ENCODE results near the gene PCDHGA7. TPM values are rescaled to one million over a fixed set of nuclear protein-coding genes. Genes with fewer than 3 reads are reported as not detected.
"Not testable (repeated sequence)": the region's sequence is repeated elsewhere in the genome, so short reads cannot be mapped to it uniquely, and the experiment has no call there.

The PCDHGA7 gene
- polyA plus RNA-seq, 10 donors, result 1.2 to 2.0 (median 1.4) TPM

DNA sequence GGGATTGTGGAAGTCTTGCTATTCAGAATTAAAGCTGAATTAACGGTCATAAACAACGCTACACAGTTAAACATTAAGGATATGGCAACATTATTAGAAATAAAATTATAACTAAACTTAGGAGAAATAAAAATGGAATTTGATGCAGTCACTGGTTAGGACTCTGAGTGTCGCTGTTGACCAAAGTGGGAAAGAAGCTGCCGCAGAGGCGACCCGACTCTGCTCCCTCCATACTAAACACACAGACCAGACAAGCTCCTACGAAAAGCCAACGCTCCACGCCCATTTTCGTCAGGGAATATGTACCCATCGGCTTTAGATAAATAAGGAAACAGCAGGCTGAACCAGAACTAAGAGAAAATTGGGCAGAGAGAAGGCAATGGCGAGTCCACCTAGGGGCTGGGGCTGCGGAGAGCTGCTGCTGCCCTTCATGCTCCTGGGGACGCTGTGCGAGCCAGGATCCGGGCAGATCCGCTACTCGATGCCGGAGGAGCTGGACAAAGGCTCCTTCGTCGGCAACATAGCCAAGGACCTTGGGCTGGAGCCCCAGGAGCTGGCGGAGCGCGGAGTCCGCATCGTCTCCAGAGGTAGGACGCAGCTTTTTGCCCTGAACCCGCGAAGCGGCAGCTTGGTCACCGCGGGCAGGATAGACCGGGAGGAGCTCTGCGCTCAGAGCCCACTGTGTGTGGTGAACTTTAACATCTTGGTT lies 18.4 kb upstream of the PCDHGA7 start, which contains the start of gene PCDHGA5:
TSS of gene PCDHGA5 (plus strand) at position 211 of the 709 bp plus-strand sequence. CDS start at position 380, 169 bp downstream.
- peak in 1 of 3 donors; percentile 17 for DNase-seq

DNA sequence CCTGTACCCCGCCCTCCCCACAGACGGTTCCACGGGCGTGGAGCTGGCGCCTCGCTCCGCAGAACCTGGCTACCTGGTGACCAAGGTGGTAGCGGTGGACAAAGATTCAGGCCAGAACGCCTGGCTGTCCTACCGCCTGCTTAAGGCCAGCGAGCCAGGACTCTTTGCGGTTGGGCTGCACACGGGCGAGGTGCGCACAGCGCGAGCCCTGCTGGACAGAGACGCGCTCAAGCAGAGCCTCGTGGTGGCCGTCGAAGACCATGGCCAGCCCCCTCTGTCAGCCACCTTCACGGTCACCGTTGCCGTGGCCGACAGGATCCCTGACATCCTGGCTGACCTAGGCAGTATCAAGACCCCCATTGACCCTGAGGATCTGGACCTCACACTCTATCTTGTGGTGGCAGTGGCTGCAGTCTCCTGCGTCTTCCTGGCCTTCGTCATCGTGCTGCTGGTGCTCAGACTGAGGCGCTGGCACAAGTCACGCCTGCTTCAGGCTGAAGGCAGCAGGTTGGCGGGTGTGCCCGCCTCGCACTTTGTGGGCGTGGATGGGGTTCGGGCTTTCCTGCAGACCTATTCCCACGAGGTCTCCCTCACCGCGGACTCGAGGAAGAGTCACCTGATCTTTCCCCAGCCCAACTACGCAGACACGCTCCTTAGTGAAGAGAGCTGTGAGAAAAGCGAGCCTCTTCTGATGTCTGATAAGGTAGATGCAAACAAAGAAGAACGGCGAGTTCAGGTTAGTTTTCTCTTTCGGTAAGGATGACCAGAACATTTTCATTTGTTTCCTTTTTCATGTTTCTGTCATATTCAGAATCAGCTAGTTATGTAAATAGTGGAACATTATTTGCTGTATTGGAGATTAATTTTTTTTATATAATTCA lies 16.3 kb upstream of the PCDHGA7 start:
- no peak for DNase-seq

DNA sequence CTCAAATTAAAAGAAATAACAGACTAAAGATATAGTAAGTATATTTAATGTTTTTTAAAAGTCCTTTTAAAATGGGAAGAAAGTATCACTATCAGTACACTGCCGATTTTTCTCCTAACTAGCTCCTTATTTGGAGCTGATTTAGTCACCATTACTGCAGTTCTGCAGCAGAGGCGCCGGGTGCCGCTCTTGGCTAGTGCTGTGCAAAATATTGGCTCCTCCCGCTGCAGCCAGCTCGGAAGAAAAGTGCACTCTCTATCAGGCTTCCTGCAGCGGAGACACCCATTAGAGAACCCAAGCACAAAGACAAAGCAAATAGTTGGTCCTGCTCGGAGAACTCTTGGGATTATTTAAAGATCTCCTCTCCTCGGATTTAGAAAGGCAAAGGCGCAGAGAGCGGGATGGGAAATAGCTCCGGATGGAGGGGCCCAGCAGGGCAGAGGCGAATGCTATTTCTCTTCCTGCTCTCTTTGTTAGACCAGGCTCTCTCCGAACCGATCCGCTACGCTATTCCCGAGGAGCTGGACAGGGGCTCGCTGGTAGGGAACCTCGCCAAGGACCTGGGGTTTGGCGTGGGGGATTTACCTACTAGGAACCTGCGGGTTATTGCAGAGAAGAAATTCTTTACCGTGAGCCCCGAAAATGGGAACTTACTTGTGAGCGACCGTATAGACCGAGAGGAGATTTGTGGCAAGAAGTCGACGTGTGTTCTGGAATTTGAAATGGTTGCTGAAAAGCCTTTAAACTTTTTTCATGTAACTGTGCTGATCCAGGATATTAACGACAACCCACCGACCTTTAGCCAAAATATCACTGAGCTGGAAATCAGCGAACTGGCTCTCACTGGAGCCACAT lies 12.3 kb upstream of the PCDHGA7 start, which contains the start of gene PCDHGB3:
TSS of gene PCDHGB3 (plus strand) at position 249 of the 855 bp plus-strand sequence. CDS start at position 402, 153 bp downstream.
- DNase-seq, result peak in 1 of 3 donors; percentile 17

DNA sequence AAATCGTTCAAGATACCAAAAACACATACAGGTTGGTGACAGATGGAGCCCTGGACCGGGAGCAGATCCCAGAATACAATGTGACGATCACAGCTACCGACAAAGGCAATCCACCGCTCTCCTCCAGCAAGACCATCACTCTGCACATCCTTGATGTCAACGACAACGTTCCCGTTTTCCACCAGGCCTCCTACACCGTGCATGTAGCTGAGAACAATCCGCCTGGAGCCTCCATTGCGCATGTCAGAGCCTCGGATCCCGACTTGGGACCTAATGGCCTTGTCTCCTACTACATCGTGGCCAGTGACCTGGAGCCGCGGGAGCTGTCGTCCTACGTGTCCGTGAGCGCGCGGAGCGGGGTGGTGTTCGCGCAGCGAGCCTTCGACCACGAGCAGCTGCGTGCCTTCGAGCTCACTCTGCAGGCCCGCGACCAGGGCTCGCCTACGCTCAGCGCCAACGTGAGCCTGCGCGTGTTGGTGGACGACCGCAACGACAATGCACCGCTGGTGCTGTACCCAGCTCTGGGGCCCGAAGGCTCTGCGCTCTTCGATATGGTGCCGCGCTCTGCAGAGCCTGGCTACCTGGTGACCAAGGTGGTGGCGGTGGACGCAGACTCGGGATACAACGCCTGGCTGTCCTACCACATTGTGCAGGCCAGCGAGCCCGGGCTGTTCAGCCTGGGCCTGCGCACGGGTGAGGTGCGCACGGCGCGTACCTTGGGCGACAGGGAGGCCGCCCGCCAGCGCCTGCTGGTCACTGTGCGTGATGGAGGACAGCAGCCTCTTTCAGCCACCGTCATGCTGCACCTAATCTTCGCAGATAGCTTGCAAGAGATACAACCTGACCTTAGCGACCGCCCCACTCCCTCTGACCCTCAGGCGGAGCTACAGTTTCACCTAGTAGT lies 10.7 kb upstream of the PCDHGA7 start:
- DNase-seq, result no peak

DNA sequence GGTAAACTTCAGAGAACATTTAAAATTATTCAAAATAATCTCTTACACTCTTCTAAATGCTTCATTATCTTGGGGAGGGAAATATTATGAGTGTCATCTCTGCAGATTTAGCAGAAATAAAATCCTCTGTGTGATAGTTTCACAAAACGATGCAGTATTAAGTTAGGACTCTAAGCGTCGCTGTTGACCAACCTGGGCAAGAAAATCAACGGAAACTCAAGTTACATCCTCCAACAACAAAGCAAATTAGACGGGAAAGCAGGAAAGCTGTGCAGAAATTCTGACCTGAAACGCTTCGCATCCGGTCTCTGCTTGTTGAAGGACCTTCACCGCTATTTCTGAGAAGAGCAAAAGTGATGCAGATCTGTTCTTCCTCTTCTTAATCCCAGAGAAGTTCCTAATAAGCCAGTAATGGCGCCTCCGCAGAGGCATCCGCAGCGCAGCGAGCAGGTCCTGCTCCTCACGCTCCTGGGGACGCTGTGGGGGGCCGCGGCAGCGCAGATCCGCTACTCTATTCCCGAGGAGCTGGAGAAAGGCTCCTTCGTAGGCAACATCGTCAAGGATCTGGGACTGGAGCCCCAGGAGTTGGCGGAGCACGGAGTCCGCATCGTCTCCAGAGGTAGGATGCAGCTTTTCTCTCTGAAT lies 8.7 kb upstream of the PCDHGA7 start, which contains the start of gene PCDHGA6:
TSS of gene PCDHGA6 (plus strand) at position 219 of the 645 bp plus-strand sequence. CDS start at position 412, 193 bp downstream.
- peak in 1 of 3 donors; percentile 14 for DNase-seq

DNA sequence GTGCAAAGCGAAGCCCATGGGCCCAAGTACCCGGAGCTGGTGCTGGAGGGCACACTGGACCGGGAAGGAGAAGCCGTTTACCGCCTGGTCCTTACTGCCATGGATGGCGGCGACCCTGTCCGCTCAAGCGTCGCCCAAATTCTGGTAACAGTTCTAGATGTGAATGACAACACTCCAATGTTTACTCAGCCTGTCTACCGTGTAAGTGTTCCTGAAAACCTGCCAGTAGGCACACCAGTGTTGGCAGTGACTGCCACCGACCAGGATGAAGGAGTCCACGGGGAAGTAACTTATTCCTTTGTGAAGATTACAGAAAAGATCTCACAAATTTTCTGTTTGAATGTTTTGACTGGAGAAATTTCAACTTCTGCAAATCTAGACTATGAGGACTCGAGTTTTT lies 7.9 kb upstream of the PCDHGA7 start:
- DNase-seq, result no peak

DNA sequence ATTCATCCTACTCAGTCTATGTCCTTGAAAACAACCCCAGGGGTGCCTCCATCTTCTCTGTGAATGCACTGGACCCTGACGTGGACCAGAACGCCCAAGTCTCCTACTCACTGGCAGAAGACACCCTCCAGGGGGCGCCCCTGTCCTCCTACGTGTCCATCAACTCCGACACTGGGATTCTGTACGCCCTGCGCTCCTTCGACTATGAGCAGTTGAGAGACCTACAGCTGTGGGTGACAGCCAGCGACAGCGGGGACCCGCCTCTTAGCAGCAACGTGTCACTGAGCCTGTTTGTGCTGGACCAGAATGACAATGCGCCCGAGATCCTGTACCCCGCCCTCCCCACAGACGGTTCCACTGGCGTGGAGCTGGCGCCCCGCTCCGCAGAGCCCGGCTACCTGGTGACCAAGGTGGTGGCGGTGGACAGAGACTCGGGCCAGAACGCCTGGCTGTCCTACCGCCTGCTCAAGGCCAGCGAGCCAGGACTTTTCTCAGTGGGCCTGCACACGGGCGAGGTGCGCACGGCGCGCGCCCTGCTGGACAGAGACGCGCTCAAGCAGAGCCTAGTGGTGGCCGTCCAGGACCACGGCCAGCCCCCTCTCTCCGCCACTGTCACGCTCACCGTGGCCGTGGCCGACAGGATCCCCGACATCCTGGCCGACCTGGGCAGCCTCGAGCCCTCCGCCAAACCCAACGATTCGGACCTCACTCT lies 6.9 kb upstream of the PCDHGA7 start:
- DNase-seq, result not testable (repeated sequence)

DNA sequence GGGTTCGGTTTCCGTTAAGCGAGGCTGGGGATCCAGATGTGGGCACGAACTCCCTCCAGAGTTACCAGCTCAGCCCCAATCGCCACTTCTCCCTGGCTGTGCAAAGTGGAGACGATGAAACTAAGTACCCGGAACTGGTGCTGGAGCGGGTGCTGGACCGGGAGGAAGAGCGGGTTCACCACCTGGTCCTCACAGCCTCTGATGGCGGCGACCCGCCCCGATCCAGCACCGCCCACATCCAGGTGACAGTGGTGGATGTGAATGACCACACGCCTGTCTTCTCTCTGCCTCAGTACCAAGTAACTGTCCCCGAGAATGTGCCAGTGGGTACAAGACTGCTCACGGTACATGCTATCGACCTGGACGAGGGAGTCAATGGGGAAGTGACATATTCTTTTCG lies 803 bp downstream of the PCDHGA7 start:
- DNase-seq, result no peak

DNA sequence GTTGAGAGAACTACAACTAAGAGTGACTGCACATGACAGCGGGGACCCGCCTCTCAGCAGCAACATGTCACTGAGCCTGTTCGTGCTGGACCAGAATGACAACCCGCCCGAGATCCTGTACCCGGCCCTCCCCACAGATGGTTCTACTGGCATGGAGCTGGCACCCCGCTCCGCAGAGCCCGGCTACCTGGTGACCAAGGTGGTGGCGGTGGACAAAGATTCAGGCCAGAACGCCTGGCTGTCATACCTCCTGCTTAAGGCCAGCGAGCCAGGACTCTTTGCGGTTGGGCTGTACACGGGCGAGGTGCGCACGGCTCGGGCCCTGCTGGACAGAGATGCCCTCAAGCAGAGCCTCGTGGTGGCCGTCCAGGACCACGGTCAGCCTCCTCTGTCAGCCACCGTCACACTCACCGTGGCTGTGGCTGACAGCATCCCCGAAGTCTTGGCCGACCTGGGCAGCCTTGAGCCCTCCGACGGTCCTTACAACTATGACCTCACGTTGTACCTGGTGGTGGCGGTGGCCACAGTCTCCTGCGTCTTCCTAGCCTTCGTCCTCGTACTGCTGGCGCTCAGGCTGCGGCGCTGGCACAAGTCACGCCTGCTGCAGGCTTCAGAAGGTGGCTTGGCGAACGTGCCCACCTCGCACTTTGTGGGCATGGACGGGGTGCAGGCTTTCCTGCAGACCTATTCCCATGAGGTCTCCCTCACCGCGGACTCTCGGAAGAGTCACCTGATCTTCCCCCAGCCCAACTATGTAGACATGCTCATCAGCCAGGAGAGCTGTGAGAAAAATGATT lies 2.1 kb downstream of the PCDHGA7 start:
- no peak for DNase-seq

DNA sequence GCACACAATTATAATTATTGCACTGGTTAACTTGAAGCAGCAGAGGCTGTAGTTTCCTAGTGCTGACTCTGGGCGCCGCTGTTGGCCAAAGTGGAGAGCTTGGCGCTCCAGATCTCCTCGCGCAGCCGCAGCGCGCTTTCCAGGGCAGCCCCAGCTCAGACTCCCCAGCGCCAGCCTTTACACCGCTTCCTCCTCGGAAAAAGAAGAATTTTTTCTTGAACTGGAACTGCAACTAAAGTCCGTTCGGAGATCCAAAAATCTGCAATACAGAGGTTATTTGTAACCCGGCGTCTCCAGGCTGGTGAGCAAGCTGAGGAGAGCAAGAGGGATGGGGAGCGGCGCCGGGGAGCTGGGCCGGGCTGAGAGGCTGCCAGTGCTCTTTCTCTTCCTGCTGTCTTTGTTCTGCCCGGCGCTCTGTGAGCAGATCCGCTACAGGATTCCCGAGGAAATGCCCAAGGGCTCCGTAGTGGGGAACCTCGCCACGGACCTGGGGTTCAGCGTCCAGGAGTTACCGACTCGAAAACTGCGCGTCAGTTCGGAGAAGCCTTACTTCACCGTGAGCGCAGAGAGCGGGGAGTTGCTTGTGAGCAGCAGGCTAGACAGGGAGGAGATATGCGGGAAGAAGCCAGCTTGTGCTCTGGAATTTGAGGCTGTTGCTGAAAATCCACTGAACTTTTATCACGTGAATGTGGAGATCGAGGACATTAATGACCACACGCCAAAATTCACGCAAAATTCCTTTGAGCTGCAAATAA lies 5.2 kb downstream of the PCDHGA7 start, which contains the start of gene PCDHGB4:
TSS of gene PCDHGB4 (plus strand) at position 142 of the 755 bp plus-strand sequence. CDS start at position 329, 187 bp downstream.
- DNase-seq, result not testable (repeated sequence)

DNA sequence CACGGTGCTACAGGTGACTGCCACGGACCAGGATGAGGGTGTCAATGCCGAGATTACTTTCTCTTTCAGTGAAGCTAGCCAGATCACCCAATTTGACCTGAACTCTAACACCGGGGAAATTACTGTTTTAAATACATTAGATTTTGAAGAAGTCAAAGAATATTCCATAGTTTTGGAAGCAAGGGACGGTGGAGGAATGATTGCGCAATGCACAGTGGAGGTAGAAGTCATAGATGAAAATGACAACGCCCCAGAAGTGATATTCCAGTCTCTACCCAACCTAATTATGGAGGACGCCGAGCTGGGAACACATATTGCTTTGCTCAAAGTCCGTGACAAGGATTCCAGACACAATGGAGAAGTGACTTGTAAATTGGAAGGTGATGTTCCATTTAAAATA lies 6.1 kb downstream of the PCDHGA7 start:
- no peak for DNase-seq

DNA sequence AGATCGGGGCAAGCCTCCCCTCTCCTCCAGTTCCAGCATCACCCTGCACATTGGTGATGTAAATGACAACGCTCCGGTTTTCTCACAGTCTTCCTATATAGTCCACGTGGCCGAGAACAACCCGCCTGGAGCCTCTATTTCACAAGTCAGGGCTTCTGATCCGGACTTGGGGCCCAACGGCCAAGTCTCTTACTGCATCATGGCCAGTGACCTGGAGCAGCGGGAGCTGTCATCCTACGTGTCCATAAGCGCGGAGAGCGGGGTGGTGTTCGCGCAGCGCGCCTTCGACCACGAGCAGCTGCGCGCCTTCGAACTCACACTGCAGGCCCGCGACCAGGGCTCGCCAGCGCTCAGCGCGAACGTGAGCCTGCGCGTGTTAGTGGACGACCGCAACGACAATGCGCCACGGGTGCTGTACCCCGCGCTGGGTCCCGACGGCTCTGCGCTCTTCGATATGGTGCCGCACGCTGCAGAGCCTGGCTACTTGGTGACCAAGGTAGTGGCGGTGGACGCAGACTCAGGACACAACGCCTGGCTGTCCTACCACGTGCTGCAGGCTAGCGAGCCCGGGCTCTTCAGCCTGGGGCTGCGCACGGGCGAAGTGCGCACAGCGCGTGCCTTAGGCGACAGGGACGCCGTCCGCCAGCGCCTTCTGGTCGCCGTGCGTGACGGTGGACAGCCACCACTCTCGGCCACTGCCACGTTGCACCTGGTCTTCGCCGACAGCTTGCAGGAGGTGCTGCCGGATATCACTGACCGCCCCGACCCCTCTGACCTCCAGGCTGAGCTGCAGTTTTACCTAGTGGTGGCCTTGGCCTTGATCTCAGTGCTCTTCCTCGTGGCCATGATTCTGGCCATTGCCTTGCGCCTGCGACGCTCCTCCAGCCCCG lies 6.9 kb downstream of the PCDHGA7 start:
- DNase-seq, result no peak

DNA sequence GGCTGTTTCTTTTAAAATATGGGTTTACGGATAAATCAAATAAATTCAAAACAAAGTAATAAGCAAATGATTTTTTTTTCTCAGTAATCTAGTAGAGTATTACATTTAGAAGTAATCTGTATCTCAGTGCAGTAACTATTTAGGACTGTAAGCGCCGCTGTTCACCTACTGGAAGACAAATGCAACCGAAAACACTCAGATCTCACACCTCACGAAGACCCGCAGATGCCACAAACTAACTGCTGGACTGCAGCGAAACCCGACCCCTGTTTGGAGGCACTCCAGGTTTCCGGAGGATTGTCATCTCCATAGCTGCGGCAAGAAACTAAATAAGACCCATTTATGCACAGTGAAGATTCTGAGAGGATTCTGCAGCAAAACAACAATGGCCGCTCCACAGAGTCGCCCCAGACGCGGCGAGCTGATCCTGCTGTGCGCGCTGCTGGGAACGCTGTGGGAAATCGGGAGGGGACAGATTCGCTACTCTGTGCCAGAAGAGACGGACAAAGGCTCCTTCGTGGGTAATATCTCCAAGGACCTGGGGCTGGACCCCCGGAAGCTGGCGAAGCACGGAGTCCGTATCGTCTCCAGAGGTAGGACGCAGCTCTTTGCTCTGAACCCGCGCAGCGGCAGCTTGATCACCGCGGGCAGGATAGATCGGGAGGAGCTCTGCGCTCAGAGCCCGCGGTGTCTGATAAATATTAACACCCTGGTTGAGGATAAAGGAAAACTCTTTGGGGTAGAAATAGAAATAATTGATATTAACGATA lies 10.1 kb downstream of the PCDHGA7 start, which contains the start of gene PCDHGA8:
TSS of gene PCDHGA8 (plus strand) at position 205 of the 770 bp plus-strand sequence. CDS start at position 386, 181 bp downstream.
- DNase-seq, result no peak

DNA sequence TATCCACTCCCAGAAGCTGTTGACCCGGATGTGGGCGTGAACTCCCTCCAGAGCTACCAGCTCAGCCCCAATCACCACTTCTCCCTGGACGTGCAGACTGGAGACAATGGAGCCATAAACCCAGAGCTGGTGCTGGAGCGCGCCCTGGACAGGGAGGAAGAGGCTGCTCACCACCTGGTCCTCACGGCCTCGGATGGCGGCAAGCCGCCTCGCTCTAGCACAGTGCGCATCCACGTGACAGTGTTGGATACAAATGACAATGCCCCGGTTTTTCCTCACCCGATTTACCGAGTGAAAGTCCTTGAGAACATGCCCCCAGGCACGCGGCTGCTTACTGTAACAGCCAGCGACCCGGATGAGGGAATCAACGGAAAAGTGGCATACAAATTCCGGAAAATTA lies 10.7 kb downstream of the PCDHGA7 start:
- DNase-seq, result no peak

Measured in muscle of back (tissue), 11 donors.